Psoas muscle (tissue), 8 donors: ENCODE data around the gene LRRFIP2. TPM values are rescaled to one million over a fixed set of nuclear protein-coding genes. Genes with fewer than 3 reads are reported as not detected.

Source experiments
- ATAC-seq, 4 donors: fragments of 200-7000 bp; cut with Tn5 transposase; one replicate each; pipeline ENCODE4 v1.9.1; 2020; ENCODE audit warnings: moderate library complexity in 3 of 4, mild to moderate bottlenecking in 2 of 4
- DNase-seq, 2 donors: peaks; one replicate each; pipeline ENCODE4 v3.0.0-alpha.2; 2020
- H3K27ac ChIP-seq: fragments of 200-600 bp; one replicate; pipeline ENCODE4 v1.8.0; 2022
- H3K27me3 ChIP-seq, 3 donors: fragments of 200-600 bp in 1 of 3; one replicate each; pipeline versions ENCODE4 v1.6.1 to v1.8.0; 2013 to 2022; ENCODE audit warnings: low read length in 2 of 3, mild to moderate bottlenecking in 2 of 3, moderate library complexity in 1 of 3; ENCODE audit not compliant: insufficient read depth in 3 of 3
- H3K36me3 ChIP-seq, 2 donors: fragments of 200-600 bp in 1 of 2; one replicate each; pipeline versions ENCODE4 v1.6.1 to v1.8.0; 2013 to 2022; ENCODE audit warnings: low read depth in 1 of 2, mild to moderate bottlenecking in 1 of 2, moderate library complexity in 1 of 2; ENCODE audit not compliant: insufficient read depth in 1 of 2
- H3K4me1 ChIP-seq: fragments of 200-600 bp; one replicate; pipeline ENCODE4 v1.8.0; 2022
- H3K4me3 ChIP-seq: fragments of 200-600 bp; one replicate; pipeline ENCODE4 v1.8.0; 2022; ENCODE audit warnings: mild to moderate bottlenecking
- H3K9me3 ChIP-seq: fragments of 200-600 bp; one replicate; pipeline ENCODE4 v1.8.0; 2022
- WGBS, 3 donors: extraction: QIAGEN DNeasy Blood & Tissue Kit; methylation state at CpG; one replicate each; pipeline versions ENCODE4 v1.1.6 to v1.1.7; 2013; 5-methylcytosine and 5-hydroxymethylcytosine counted together
- intact Hi-C, 2 donors: fragments of 100-400 bp; cut with DNase I; formaldehyde crosslinking; loops; one replicate each; pipeline versions ENCODE4 v1.11.0 to v1.14.2; 2022
- polyA plus RNA-seq, 3 donors: library from polyadenylated mRNA; stranded (reverse); fragments of 200-250 nt; gene quantifications; one replicate each; pipeline ENCODE4 v1.2.3, GENCODE V29; 2013
- total RNA-seq, 4 donors: library from RNA; stranded (reverse); fragmentation: NEBNext Ultra II Directional in 2 of 4; extraction: Animal tissue kit (Norgen Biotek cat#: 25700) in 2 of 4; gene quantifications; one replicate each; pipeline versions ENCODE4 v1.2.1 to v1.2.4, GENCODE V29; 2021 to 2023
- TF ChIP-seq, protein P1 (sequence below): fragments of 200-600 bp; IDR thresholded peaks from one replicate; pipeline ENCODE4 v1.8.0; 2022; ENCODE audit warnings: antibody characterized with exemption
- donor health status: healthy with polysubstance abuse.
- donor health status: DM: no; HTN: no; CAD: no; lungs with moderate emphysema.
- donor health status: Bipolar disorder and iron deficiency.
- donor health status: healthy.
- donor health status: DM: yes; HTN: yes; CAD: no.
- donor health status: DM: no; HTN: no; CAD: no.
- donor health status: DM: no; HTN: no; CAD: no.
- donor health status: DM: yes; HTN: yes; CAD: no.

LRRFIP2 gene
- total and polyA plus RNA-seq, 7 donors, result 35.7 to 163 (median 127) TPM

DNA sequence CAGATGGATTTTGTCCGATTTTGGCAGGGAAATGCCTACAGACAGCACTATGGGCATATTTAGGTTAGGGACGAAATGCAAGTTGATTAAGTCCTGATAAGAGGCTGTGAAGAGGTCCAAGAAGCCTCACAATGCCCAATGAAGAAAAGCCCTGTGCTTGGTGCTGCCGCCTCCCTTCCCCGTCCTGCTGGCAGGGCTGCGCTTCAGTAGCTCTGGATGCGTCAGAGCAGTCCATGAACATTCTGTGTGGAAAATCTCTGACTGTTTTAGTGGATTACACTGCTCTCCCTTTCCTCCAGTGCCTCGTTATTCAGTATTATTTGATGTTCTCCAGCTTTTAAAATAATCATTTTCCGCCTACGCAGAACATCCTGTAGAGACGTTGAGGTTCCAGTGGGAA lies 141.4 kb downstream of the LRRFIP2 start:
- Histone ChIP-seq H3K27ac (no peak overlapping the region), H3K36me3 (peaks cover 4 to 76% of the 10 kb centered on the region in 2 donors), H3K27me3 (no peaks in the 10 kb centered on the region), H3K4me3 (no peak overlapping the region), H3K9me3 (peaks cover 6% of the 10 kb centered on the region), H3K4me1 (peaks cover 33% of the 10 kb centered on the region)
- intact Hi-C loops, result no loop called here
- peak in 1 of 2 donors; percentile 21 for DNase-seq
- WGBS, 3 donors, result 72 to 81% (median 77%) methylated on average over 10 of the region's 10 CpGs
- TF ChIP-seq, protein P1, sequence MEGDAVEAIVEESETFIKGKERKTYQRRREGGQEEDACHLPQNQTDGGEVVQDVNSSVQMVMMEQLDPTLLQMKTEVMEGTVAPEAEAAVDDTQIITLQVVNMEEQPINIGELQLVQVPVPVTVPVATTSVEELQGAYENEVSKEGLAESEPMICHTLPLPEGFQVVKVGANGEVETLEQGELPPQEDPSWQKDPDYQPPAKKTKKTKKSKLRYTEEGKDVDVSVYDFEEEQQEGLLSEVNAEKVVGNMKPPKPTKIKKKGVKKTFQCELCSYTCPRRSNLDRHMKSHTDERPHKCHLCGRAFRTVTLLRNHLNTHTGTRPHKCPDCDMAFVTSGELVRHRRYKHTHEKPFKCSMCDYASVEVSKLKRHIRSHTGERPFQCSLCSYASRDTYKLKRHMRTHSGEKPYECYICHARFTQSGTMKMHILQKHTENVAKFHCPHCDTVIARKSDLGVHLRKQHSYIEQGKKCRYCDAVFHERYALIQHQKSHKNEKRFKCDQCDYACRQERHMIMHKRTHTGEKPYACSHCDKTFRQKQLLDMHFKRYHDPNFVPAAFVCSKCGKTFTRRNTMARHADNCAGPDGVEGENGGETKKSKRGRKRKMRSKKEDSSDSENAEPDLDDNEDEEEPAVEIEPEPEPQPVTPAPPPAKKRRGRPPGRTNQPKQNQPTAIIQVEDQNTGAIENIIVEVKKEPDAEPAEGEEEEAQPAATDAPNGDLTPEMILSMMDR, result no peak
- ATAC-seq, result no peak

DNA sequence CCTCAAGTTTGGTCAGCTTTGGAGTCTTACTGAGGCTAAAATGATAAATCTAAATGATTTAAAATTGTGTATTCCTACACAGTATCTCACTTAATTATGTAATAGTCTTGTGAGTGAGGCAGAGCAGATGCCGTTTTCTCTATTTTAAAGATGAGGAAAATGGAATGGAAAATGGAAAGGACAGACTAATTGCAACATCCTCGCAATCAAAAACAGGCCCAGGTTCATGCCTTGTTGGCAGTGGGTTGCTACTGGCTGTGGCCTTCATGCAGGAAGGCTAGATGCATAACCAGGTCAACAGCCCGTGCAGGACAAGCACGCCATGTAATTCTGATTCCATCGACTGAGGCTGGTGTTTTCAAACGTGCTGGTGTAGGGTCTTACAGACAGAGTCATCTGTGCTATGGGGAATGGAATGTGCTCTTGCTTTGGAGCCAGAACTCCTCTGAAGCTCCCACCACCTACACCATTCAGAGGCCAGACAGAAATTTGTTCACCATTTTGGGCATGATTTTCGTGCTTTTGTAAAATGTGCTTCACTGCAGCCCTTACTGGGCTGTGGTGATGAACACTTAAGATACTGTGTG lies 143.2 kb downstream of the LRRFIP2 start:
- 39 to 64% (median 45%) methylated on average over 7 of the region's 7 CpGs for WGBS, 3 donors
- DNase-seq, result no peak
- TF ChIP-seq, protein P1, result no peak
- Histone ChIP-seq H3K4me1 (peaks cover 33% of the 10 kb centered on the region), H3K9me3 (no peaks in the 10 kb centered on the region), H3K27ac (peak overlapping the region; percentile 74), H3K27me3 (no peaks in the 10 kb centered on the region), H3K4me3 (no peak overlapping the region), H3K36me3 (peaks cover 4 to 77% of the 10 kb centered on the region in 2 donors)
- peak in 3 of 4 donors; percentile 20 to 24 (median 22) for ATAC-seq
- intact Hi-C loops, result no loop called here

DNA sequence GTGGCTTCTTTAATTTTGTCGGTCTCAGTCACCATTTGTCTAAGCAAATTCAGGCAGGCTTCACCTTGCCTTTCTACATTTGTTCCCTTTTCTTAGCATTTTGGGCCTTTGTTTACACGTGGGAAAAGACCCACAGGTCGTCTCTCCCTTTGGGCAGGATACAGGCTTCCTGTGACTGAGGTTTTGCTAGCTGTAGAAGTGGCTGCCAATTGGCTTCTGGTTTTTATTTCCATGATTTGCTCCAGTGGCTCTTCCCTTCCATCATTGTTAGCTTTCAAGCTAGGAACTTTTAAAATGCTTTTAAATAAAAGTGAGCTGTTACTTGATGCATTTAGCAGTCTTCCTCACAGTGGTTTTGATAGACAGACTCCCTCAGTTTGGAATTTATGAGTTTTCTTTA lies 143.8 kb downstream of the LRRFIP2 start:
- intact Hi-C loops, result no loop called here
- Histone ChIP-seq H3K4me1 (peaks cover 33% of the 10 kb centered on the region), H3K27me3 (no peaks in the 10 kb centered on the region), H3K9me3 (no peaks in the 10 kb centered on the region), H3K36me3 (peaks cover 8 to 80% of the 10 kb centered on the region in 2 donors), H3K4me3 (no peak overlapping the region), H3K27ac (peak overlapping the region; percentile 74)
- 22 to 27% (median 23%) methylated on average over 3 of the region's 3 CpGs for WGBS, 3 donors
- ATAC-seq (no peak), DNase-seq (no peak)
- TF ChIP-seq, protein P1, result no peak

DNA sequence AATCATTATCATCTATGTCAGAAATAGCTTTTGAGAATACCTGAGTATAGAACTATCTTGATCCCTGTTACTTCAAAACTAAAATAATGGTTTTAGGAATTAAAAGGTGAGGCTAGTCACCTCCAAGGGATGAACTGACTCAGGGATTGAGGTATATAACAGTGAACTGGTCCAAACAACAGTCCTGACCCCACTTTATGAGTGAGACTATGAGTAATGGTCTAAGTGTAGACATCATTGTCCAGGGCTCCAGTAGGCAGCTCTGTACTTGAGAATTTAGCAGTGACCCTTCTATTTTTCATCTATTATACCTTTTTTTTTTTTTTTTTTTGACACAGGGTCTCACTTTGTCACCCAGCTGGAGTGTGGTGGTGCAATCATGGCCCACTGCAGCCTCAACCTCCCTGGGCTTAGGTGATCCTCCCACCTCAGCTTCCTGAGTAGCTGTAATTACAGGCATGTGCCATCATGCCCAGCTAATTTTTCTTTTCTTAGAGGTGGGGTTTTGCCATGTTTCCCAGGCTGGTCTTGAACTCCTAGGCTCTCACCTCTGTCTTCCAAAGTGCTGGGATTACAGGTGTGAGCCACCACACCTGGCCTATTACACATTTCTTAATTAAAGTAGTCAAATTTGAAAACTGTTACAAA lies 144.7 kb downstream of the LRRFIP2 start:
- DNase-seq, result no peak
- no peaks in the 10 kb centered on the region for H3K9me3 ChIP-seq
- ATAC-seq, result peak; percentile 53 to 76 (median 66)
- no peak overlapping the region for H3K4me3 ChIP-seq
- H3K4me1 ChIP-seq, result peaks cover 33% of the 10 kb centered on the region
- TF ChIP-seq, protein P1, result no peak
- H3K36me3 ChIP-seq, result peaks cover 8 to 81% of the 10 kb centered on the region in 2 donors
- H3K27me3 ChIP-seq, result no peaks in the 10 kb centered on the region
- intact Hi-C loops, result no loop called here
- H3K27ac ChIP-seq, result peak overlapping the region; percentile 74
